Measurements from ENCODE around the gene PPP3CA.

The PPP3CA gene

DNA sequence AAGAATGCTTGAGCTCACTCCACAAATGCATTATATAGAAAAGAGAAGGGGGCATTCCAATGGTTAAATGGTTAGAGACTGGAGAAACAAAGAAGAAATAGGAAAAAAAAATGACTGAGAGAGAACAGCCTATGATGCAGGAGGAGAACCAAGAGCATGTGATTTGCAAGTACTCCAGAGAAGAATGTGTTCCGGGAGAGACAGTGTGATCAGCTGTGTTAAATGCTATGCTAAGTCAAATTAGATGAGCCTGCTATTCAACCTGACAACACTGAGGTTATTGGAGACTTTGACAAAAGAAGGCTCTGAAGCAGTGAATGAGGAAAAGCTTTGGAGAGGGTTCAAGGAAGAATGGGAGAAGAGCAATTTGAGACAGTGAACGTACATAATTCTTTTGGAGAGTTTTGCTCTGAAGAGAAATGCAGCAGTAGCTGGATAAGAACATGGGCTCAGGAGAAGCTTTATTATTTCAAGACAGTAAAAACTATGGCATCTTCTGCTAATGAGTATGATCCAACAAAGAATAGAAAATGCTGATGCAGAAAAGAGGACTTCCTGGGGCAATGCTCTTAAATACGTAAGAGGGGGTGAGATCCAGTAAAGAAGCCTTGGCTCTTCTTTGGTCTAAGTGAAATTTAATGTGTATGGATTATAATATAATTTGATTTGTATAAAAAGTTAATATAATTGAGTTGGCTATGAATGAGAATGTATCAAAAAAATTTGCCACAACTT is 66.3 kb downstream of the PPP3CA start:
- H3K27ac ChIP-seq, result peak overlapping the region; percentile 98
- H3K9ac ChIP-seq (ENCODE audit: insufficient read length), result peak overlapping the region; percentile 70
- no peak for TF ChIP-seq EZH2 (IDR thresholded peaks at IDR 0.05)
- TF ChIP-seq FOXP2 (optimal IDR thresholded peaks at IDR 0.05; ENCODE audit: control extremely low read depth, extremely low read length, insufficient read depth), result no peak
- peak; percentile 31; the same call in 1 of the 2 replicates for TF ChIP-seq POLR2AphosphoS5 (IDR thresholded peaks at IDR 0.05; ENCODE audit: borderline replicate concordance, low read depth, low read length)
- H3K4me3 ChIP-seq, result peak overlapping the region; percentile 73
- peak; percentile 83 for DNase-seq (ENCODE audit: low read depth, low spot score)
- no peaks in the 10 kb centered on the region for H3K36me3 ChIP-seq (ENCODE audit: insufficient read depth, low read length)
- H3K9me3 ChIP-seq (ENCODE audit: low read depth, low read length), result no peaks in the 10 kb centered on the region

DNA sequence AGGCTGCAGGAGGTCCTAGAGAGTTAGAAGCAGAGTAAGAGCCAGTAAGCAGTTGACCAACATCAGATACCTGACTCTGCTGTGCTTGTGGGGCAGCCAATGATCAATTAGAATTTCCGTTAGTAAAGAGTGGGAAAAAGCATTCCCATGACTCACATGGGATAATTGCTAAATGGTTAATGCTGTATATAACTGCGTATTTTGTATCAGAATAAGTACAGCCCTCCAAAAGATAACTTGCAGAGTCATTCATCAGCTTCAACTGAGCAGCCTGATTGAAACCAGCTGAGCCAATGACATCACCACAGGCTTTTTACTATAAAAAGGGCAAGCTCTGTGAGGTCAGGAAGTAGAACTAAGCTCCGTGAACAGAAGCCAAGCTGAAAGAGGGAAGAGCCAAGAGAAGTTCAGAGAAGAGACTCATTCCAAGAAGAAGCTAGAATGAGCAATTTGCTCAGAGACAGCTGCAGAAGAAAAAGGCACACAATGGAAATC is 67.9 kb downstream of the PPP3CA start:
- peak overlapping the region; percentile 98 for H3K27ac ChIP-seq
- no peaks in the 10 kb centered on the region for H3K9me3 ChIP-seq (ENCODE audit: low read depth, low read length)
- TF ChIP-seq FOXP2 (optimal IDR thresholded peaks at IDR 0.05; ENCODE audit: control extremely low read depth, extremely low read length, insufficient read depth) (no peak), EZH2 (IDR thresholded peaks at IDR 0.05) (no peak), POLR2AphosphoS5 (IDR thresholded peaks at IDR 0.05; ENCODE audit: borderline replicate concordance, low read depth, low read length) (peak; percentile 50; the same call in 1 of the 2 replicates)
- peak overlapping the region; percentile 25 for H3K4me3 ChIP-seq
- no peak overlapping the region for H3K9ac ChIP-seq (ENCODE audit: insufficient read length)
- H3K36me3 ChIP-seq (ENCODE audit: insufficient read depth, low read length), result no peaks in the 10 kb centered on the region
- peak; percentile 84 for DNase-seq (ENCODE audit: low read depth, low spot score)

GRCh38 chr4:101277671-101278070 is 69.7 kb downstream of the PPP3CA start:
- H3K36me3 ChIP-seq (ENCODE audit: insufficient read depth, low read length), result no peaks in the 10 kb centered on the region
- TF ChIP-seq EZH2 (IDR thresholded peaks at IDR 0.05) (no peak), POLR2AphosphoS5 (IDR thresholded peaks at IDR 0.05; ENCODE audit: borderline replicate concordance, low read depth, low read length) (no peak), FOXP2 (optimal IDR thresholded peaks at IDR 0.05; ENCODE audit: control extremely low read depth, extremely low read length, insufficient read depth) (no peak)
- H3K9ac ChIP-seq (ENCODE audit: insufficient read length), result no peak overlapping the region
- no peak for DNase-seq (ENCODE audit: low read depth, low spot score)
- H3K27ac ChIP-seq, result no peak overlapping the region
- no peak overlapping the region for H3K4me3 ChIP-seq
- H3K9me3 ChIP-seq (ENCODE audit: low read depth, low read length), result no peaks in the 10 kb centered on the region

DNA sequence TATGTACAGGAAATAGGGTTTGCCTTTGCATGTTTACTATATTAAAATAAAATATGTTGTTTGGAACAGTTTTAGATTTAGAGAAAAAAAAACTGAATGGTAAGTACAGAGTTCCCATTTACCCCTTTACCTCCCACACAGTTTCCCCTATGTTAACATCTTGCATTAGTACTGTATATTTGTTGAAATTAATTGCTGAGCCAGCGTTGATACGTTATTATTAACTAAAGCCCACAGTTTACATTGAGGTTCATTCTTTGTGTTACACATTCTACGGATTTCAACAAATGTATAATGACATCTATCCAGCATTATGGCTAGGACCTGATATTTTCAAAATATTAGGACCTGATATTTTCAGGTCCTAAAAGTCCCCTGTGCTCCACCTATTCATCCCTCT is 70.7 kb downstream of the PPP3CA start:
- Histone ChIP-seq H3K9me3 (ENCODE audit: low read depth, low read length) (no peaks in the 10 kb centered on the region), H3K4me3 (no peak overlapping the region), H3K36me3 (ENCODE audit: insufficient read depth, low read length) (no peaks in the 10 kb centered on the region), H3K9ac (ENCODE audit: insufficient read length) (no peak overlapping the region), H3K27ac (no peak overlapping the region)
- no peak for DNase-seq (ENCODE audit: low read depth, low spot score)
- TF ChIP-seq POLR2AphosphoS5 (IDR thresholded peaks at IDR 0.05; ENCODE audit: borderline replicate concordance, low read depth, low read length) (no peak), EZH2 (IDR thresholded peaks at IDR 0.05) (no peak), FOXP2 (optimal IDR thresholded peaks at IDR 0.05; ENCODE audit: control extremely low read depth, extremely low read length, insufficient read depth) (no peak)

DNA sequence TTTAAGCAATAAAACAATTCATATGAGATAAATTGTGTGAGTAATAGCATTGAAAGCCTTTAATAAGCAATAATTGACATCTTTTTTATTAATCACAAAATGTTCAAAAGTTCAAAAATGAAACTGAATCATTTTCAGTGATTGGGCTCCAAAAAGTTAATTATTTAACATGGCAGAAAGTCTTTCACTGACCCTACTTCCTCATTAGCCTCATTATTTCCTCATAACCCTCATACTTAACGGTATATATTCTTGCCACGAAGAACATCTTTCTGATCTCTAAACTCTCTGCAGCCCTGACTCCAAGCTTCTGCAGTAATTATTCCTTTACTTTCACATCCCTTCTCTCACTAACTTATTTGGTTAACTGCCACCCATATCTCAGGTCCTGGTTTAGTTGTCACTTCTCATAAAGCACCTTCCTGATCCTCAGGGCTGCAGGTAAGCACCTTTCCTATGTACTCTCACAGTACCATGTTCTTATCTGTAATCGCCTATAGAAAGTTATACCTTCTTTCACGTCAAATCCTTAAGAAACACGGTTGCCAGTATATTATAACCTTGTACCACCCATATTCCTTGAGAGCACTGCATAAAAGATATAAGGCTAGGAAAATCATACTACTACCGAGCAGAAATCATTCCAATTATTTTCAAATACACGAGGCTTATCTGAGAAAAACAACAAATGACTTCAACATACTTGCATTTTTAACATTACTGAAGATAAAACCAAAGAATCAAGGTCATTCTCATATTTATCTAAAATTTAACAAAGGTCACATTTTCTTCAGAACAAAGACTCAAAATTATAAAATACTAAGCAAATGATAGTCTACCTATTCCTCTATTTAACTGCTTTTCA is 72.2 kb downstream of the PPP3CA start:
- DNase-seq (ENCODE audit: low read depth, low spot score), result no peak
- TF ChIP-seq POLR2AphosphoS5 (IDR thresholded peaks at IDR 0.05; ENCODE audit: borderline replicate concordance, low read depth, low read length) (no peak), FOXP2 (optimal IDR thresholded peaks at IDR 0.05; ENCODE audit: control extremely low read depth, extremely low read length, insufficient read depth) (no peak), EZH2 (IDR thresholded peaks at IDR 0.05) (no peak)
- no peak overlapping the region for H3K27ac ChIP-seq
- H3K9me3 ChIP-seq (ENCODE audit: low read depth, low read length), result no peaks in the 10 kb centered on the region
- H3K4me3 ChIP-seq, result no peak overlapping the region
- no peaks in the 10 kb centered on the region for H3K36me3 ChIP-seq (ENCODE audit: insufficient read depth, low read length)
- no peak overlapping the region for H3K9ac ChIP-seq (ENCODE audit: insufficient read length)

DNA sequence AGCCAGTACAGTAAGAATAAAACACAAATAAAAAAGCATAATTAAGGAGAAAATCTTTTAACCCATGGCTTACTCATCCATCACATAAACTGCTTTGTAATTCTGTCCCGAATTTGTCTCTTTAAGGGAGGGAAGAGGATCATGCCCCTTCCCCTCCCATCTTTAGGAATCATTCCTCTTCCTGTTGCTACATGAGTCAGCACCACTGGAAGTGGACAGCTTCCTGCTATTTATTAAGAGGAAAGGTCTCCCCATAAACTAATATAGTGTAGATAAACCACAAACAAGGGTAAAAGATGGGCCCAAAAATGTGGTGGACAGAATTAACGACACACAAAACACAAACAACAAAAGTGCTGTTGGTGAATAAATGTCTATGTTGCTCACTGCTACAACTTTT is 75.8 kb downstream of the PPP3CA start:
- no peak for DNase-seq (ENCODE audit: low read depth, low spot score)
- TF ChIP-seq FOXP2 (optimal IDR thresholded peaks at IDR 0.05; ENCODE audit: control extremely low read depth, extremely low read length, insufficient read depth), result no peak
- TF ChIP-seq EZH2 (IDR thresholded peaks at IDR 0.05), result no peak
- TF ChIP-seq POLR2AphosphoS5 (IDR thresholded peaks at IDR 0.05; ENCODE audit: borderline replicate concordance, low read depth, low read length), result no peak
- Histone ChIP-seq H3K9ac (ENCODE audit: insufficient read length) (no peak overlapping the region), H3K9me3 (ENCODE audit: low read depth, low read length) (no peaks in the 10 kb centered on the region), H3K36me3 (ENCODE audit: insufficient read depth, low read length) (no peaks in the 10 kb centered on the region), H3K27ac (no peak overlapping the region), H3K4me3 (no peak overlapping the region)

DNA sequence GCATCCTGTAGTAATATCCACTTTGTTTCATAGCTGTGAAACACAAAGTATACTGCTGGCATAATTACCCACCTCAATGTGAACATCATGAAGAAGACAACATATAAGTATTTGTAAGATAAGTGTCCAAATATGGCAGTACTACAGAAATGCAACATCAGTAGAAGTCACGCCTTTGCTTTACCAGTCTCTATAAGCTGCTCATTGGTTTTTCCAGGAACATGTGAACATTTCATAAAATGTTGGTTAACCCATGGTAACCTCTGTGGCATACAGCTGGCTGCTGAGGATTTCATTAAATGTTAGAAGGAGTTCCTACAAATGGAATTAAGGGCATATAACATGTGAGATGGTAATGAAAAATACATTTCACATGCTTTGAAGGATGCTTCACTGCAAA is 77.6 kb downstream of the PPP3CA start:
- DNase-seq (ENCODE audit: low read depth, low spot score), result no peak
- no peak for TF ChIP-seq EZH2 (IDR thresholded peaks at IDR 0.05)
- TF ChIP-seq POLR2AphosphoS5 (IDR thresholded peaks at IDR 0.05; ENCODE audit: borderline replicate concordance, low read depth, low read length), result no peak
- no peak for TF ChIP-seq FOXP2 (optimal IDR thresholded peaks at IDR 0.05; ENCODE audit: control extremely low read depth, extremely low read length, insufficient read depth)
- H3K4me3 ChIP-seq, result no peak overlapping the region
- no peaks in the 10 kb centered on the region for H3K9me3 ChIP-seq (ENCODE audit: low read depth, low read length)
- H3K36me3 ChIP-seq (ENCODE audit: insufficient read depth, low read length), result no peaks in the 10 kb centered on the region
- H3K9ac ChIP-seq (ENCODE audit: insufficient read length), result no peak overlapping the region
- H3K27ac ChIP-seq, result no peak overlapping the region

GRCh38 chr4:101265816-101266172 is 81.5 kb downstream of the PPP3CA start:
- no peak for TF ChIP-seq FOXP2 (optimal IDR thresholded peaks at IDR 0.05; ENCODE audit: control extremely low read depth, extremely low read length, insufficient read depth)
- no peak for TF ChIP-seq POLR2AphosphoS5 (IDR thresholded peaks at IDR 0.05; ENCODE audit: borderline replicate concordance, low read depth, low read length)
- no peak for TF ChIP-seq EZH2 (IDR thresholded peaks at IDR 0.05)
- no peak for DNase-seq (ENCODE audit: low read depth, low spot score)
- no peaks in the 10 kb centered on the region for H3K36me3 ChIP-seq (ENCODE audit: insufficient read depth, low read length)
- H3K9me3 ChIP-seq (ENCODE audit: low read depth, low read length), result no peaks in the 10 kb centered on the region
- no peak overlapping the region for H3K9ac ChIP-seq (ENCODE audit: insufficient read length)
- H3K4me3 ChIP-seq, result no peak overlapping the region
- no peak overlapping the region for H3K27ac ChIP-seq

Data from SK-N-MC (cell line).